GM21737 (cell line): Measurements from ENCODE around the gene VCP.

Experiments
- ATAC-seq: cut with Tn5 transposase; IDR thresholded peaks from one replicate; pipeline ENCODE4 v1.9.1; 2021; ENCODE audit warnings: mild to moderate bottlenecking, moderate library complexity; ENCODE audit not compliant: unreplicated experiment

The VCP gene

DNA sequence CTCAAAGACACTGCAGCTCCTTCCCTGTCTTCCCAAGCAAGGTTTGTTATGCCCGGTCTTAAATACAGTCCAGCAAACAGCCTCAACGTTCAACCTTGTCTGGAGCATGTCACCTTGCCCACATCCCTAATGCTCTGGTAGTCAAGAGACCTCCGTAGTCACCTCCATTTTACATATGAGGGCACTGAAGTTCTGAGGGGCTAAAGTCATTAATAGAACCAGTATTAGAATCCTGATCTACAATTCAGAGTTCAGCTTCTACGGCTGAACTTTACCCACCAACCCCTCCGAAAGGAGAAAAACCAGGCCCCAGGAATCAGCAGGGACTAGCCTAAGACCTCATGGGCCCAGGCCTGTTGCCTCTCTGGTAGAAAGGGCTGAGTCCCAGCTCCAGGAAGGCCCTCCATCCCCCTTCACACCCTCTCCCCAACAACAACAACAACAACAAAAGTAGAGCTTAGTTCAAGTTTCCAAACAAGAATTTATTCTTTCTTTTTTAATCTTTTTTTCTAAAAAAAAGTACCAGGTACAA is 31.3 kb upstream of the VCP start:
- ATAC-seq: no peak

DNA sequence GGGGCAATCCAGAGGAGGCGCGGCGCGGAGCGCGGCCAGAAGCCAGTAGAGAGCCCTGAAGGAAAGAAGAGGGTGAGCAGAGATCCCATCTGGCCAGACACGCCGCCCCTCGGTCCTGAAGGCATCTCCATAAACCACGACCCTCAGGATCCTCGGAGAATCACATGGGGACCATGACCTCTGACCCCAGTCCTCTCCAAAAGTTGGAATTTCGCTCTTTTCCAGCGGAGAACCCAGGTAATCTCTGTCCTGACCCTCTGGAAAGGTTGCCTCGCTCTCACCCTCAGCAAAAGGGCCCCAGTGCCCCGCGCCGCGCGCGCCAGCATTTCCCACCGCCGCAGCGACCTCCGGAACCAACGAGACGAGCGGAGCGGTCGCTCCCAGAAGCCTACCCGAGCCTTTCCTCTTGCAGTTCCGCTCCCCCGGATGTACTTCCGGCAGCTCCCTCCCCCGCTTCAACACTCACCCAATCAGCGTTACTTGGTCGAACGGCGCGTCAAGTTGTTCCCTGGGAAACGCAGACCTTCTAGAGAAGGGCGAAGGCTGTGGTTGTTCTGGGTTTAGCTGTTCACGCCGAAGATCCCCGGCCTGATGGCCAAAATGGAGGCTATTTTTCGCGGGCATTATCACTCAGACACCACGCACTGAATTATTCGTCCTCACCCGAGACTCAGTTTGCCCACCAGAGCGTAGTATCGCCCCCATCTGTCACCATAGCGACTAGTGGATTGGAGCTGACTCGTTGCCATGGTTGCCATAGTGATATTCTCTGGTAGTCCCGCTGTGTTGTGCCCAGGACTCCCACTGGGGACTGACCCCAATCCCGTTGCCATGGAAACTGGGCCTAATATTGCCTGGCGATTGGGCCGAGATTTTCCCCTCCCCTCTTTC is 30.6 kb upstream of the VCP start, which contains the start of gene STOML2:
Gene STOML2, minus strand, starts transcription at position 363 of the 891 bp plus-strand sequence. Its CDS starts 37 bp downstream, at position 326.
- ATAC-seq: peak; percentile 87

- no peak for ATAC-seq
Observed at GRCh38 chr9:35102465-35102768, 30.0 kb upstream of the VCP start.

GRCh38 chr9:35097573-35097972 is 25.1 kb upstream of the VCP start:
- ATAC-seq: no peak

GRCh38 chr9:35096035-35096849 is 23.8 kb upstream of the VCP start, which contains the start of gene PIGO:
TSS of gene PIGO (minus strand) at chr9:35096591. CDS start at chr9:35095565, 1,026 bp downstream.
- peak; percentile 81 for ATAC-seq

- ATAC-seq: no peak
Observed at GRCh38 chr9:35091536-35091935, 19.1 kb upstream of the VCP start.

GRCh38 chr9:35089434-35089833 is 17.0 kb upstream of the VCP start:
- ATAC-seq: no peak

DNA sequence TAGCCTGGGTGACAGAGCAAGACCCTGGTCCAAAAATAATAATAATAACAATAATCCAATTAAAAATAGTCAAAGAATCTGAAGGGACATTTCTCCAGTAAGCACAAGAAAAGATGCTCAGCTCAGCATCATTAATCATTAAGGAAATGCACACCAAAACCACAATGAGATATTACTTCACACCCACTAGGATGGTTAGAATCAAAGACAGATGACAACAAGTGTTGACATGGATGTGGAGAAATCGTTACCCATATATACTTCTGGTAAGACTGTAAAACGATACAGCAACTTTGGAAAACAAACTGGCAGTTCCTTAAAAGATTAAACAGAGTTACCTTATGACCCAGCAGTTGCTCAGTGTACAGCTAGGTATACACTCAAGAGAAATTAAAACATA is 12.7 kb upstream of the VCP start:
- no peak for ATAC-seq

DNA sequence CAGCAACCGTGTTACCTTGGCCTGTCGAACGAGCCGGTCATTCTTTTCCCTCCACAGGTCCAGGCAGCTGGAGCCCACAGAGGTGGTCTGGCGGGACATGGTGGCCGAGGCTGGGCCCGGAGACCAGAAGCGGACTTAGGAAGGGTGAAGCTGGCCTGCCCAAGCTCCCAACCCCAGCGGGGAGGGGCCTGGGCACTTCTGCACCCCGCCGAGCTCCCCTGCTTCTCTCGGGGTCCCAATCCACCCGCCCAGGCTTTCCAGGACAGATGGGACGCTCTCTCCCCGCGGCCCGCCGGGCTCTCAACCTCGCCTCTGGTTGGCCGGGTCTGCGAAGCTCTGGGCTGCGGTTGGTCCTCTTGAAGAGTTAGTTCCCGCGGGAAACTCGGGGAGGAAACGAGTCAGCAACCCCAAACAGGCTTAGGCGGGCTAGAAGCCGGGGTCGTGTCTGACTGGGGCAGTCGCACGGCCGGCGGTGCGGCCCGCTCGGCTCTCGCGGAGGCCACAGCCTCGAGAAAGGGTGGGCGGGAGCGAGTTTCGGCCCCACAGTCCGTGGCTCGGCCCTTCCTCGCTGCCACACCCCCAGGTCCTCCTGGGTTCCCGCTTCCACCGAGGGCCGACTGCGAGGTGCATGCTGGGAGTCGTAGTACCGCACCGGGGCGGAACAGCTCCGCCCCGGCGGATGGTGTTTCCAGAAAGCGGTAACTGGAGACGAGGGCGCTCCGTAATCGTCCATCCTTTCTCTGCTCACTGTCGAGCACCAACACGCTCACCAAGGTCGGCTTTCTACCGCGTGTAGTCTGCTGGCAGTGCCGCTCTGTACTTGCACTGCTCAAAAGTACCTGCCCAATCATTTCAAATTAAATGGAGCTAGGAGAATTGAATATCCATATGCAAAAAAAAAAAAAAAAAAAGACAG is 7.3 kb upstream of the VCP start, which contains the start of gene FANCG:
Gene FANCG, minus strand, starts transcription at position 517 of the 916 bp plus-strand sequence. Its CDS starts 418 bp downstream, at position 99.
- peak; percentile 78 for ATAC-seq

DNA sequence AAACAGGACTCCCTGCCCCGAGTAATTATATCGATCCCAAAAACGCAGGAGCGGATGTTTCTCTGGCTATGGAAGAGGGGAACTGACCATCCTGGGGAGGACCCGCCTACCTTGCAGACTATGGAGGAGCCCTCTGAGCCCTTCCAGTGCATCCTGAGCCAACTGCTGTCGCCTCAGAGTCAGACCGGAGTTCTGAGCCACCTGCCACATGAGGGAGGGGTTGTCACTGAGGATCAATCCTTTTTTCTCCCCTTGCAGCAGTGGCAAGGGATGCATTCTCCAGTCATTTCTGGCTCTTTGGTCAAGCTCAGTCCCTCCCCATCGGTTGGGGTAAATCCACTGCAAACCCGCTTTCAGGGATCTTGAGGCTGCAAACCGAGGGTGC is 6.6 kb upstream of the VCP start:
- ATAC-seq: no peak

DNA sequence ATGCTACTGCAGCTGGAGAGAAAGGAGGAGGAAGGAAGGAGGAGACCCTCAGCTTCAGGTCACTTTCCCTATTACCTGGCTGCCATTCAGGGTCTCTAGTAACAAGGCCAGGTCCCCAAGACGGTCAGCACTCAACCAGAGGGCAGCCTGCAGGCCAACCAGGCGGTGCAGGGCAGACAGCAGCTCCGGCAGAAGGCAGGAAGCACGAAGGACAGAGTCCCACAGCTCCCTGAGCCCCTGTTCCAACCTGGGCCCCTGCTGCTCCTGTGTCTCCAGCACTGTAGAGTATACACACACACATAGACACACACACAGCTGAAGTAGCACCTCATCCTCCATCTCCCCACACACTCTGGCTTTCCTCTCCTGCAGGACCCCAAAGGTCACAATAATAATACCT is 5.6 kb upstream of the VCP start:
- ATAC-seq: no peak

- no peak for ATAC-seq
Observed at GRCh38 chr9:35076848-35077247, 4.4 kb upstream of the VCP start.

DNA sequence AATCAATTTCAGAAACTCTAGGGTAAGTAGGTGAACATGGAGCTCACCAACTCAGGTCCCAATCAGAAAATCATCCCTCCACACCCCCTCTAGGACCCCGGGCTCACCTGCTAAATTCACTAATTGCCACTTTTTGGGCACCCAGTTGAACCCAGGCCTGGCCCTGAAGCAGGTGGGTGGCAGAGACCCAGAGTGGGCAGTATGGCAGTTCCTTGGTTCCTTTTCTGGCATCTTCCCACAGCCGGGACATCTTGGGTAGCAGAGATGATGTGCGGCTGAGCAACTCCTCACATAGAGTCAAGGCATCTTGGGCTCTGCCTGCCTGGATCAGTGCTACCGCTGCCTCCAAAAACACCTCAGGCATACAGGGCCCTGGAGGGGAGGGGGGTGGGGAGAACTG is 2.9 kb upstream of the VCP start:
- ATAC-seq: no peak

- ATAC-seq: no peak
Observed at GRCh38 chr9:35074791-35075190, 2.4 kb upstream of the VCP start.

DNA sequence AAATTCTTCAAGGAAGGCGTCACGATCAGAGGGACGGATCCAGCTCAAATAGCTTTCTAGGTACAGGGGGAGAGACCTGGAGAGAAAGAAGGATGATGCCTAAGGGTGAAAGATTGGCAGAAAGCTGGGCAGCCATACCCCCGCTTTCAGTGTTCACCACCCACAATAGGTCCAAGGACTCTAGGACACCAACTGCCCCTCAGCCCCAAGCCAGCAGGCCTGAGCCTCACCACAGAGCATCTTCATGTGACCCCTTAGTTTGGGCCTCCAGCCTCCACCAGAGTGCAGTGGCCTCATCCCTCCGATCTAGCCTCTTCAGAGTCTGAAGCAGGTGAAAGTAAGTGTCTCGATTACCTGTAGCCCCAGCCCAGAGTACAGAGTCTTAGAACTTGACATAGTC is 1.7 kb upstream of the VCP start:
- ATAC-seq: no peak

- no peak for ATAC-seq
Observed at GRCh38 chr9:35073279-35073612, 821 bp upstream of the VCP start.

DNA sequence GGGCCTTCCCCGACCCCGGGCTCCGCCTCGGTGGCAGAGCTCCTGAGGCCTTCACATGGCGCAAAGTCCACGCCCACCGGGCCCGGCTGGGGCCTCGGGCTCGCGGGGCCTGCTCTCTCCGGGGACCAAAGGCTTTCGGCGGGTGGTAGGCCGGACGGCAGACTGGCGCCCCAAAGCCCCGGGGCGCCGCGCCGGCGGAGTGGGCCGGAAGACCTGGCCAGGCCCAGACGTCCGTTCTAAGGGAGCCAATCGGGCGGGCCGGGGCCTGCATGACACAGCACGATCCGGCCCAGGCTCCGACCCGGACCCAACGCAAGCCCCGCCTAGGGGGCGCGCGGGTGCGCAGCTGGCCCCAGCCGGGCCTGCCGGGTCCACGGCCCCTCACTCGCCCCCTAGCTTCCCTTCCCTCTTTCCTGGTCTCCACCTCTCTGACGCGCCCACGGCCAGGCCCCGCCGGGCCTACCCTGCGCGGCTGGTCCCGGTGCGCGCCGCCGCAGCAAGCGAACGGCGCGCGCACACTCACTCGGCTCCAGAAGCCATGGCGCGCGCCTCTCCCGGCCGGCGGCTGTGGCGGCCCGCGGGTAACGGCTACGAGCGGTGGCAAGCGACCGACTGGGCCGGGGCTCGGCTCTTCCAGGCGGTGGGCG is 488 bp downstream of the VCP start:
- peak; percentile 58 for ATAC-seq

DNA sequence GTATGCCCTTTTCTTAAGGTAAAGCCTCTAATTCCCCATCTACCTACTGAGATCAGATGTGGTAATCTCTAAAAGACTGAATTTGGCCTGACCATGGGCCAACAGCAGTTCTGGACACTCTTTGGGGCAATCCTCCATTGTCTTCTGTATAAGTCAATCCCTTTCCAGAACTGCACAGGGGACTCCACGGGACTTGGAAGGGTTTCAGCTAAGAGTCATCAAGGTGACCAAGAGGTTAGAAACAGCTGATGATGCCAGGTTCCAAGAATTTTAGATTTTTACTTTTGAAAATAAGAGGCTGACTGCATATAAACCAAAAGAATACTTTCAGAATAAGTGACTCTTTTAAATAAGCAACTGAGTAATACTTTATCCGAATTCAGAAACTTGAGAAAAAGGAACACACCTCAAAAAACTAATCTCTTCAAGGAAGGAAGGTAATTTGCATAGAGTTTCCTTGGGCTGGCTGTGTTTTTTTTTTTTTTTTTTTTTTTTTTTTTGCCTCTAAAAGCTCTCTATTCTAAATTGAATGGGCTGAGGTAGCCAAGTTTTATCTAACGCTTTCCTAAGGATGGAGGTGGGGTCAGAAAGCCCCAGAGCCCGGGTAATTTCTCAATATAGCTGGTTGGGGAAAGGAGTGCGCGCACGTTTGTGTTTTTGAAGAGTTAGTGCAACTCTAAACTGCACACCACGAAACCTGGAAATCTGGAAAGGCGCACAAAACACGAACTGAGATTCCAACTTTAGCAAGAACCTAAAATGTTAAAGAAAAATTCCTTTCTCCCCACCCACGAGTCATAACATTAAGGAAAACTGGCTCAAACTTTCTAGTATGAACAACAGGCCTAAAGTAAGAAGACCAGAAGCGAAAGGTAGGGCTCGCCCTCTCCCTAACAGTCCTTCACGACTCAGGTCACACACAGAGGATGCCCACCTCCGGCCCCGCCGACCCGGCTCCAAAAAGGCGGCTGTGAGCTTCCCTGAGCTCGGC is 1.3 kb downstream of the VCP start:
- ATAC-seq: no peak

GRCh38 chr9:35069020-35069419 is 3.4 kb downstream of the VCP start:
- ATAC-seq: no peak
